ENCODE results near the gene TEX9. TPM values are rescaled to one million over a fixed set of nuclear protein-coding genes. Genes with fewer than 3 reads are reported as not detected.
"Not testable (repeated sequence)": the region's sequence is repeated elsewhere in the genome, so short reads cannot be mapped to it uniquely, and the experiment has no call there.

Gene TEX9
- total RNA-seq, 1 donor from 2014 or later = 2.4 TPM

- Mint-ChIP-seq H3K36me3 (ENCODE audit: low read depth) (no peaks in the 10 kb centered on the region), H3K4me1 (ENCODE audit: low read depth) (no peaks in the 10 kb centered on the region), H3K9me3 (ENCODE audit: low read depth) (peaks cover 6% of the 10 kb centered on the region), H3K4me3 (ENCODE audit: unreplicated experiment) (no peak overlapping the region), H3K27ac (ENCODE audit: unreplicated experiment) (no peak overlapping the region), H3K27me3 (ENCODE audit: low read depth) (no peaks in the 10 kb centered on the region)
- TF ChIP-seq, protein P1, sequence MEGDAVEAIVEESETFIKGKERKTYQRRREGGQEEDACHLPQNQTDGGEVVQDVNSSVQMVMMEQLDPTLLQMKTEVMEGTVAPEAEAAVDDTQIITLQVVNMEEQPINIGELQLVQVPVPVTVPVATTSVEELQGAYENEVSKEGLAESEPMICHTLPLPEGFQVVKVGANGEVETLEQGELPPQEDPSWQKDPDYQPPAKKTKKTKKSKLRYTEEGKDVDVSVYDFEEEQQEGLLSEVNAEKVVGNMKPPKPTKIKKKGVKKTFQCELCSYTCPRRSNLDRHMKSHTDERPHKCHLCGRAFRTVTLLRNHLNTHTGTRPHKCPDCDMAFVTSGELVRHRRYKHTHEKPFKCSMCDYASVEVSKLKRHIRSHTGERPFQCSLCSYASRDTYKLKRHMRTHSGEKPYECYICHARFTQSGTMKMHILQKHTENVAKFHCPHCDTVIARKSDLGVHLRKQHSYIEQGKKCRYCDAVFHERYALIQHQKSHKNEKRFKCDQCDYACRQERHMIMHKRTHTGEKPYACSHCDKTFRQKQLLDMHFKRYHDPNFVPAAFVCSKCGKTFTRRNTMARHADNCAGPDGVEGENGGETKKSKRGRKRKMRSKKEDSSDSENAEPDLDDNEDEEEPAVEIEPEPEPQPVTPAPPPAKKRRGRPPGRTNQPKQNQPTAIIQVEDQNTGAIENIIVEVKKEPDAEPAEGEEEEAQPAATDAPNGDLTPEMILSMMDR (IDR thresholded peaks at IDR 0.05) = no peak
- no peak for DNase-seq (ENCODE audit: low spot score)
Measured at GRCh38 chr15:56393277-56393676, 28.1 kb downstream of the TEX9 start.

GRCh38 chr15:56394909-56395308 is 29.7 kb downstream of the TEX9 start:
- peaks cover 6% of the 10 kb centered on the region for H3K9me3 Mint-ChIP-seq (ENCODE audit: low read depth)
- TF ChIP-seq, protein P1 (IDR thresholded peaks at IDR 0.05) = no peak
- H3K4me1 Mint-ChIP-seq (ENCODE audit: low read depth) = no peaks in the 10 kb centered on the region
- no peak overlapping the region for H3K4me3 Mint-ChIP-seq (ENCODE audit: unreplicated experiment)
- peak overlapping the region; percentile 1 for H3K27ac Mint-ChIP-seq (ENCODE audit: unreplicated experiment)
- DNase-seq (ENCODE audit: low spot score) = no peak
- H3K36me3 Mint-ChIP-seq (ENCODE audit: low read depth) = no peaks in the 10 kb centered on the region
- no peaks in the 10 kb centered on the region for H3K27me3 Mint-ChIP-seq (ENCODE audit: low read depth)

DNA sequence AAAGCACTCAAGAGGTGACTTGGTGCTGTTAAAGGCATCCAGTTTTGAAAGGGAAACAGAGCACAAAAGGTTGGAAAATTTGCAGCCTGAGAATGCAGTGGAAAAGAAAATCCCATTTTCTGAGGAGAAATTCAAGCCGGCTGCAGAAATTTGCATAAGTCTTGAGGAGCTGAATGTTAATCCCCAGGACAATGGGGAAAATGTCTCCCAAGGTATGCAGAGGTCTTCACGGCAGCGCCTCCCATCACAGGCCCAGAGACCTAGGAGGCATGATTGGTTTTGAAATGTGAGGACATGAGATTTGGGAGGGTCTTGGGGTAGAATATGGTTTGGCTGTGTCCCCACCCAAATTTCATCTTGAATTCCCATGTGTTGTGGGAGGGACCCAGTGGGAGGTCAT is 32.1 kb downstream of the TEX9 start:
- peaks cover 13% of the 10 kb centered on the region for H3K9me3 Mint-ChIP-seq (ENCODE audit: low read depth)
- not testable (repeated sequence) for DNase-seq (ENCODE audit: low spot score); H3K4me3 Mint-ChIP-seq (ENCODE audit: unreplicated experiment); H3K4me1 Mint-ChIP-seq (ENCODE audit: low read depth); H3K27me3 Mint-ChIP-seq (ENCODE audit: low read depth); H3K36me3 Mint-ChIP-seq (ENCODE audit: low read depth); H3K27ac Mint-ChIP-seq (ENCODE audit: unreplicated experiment)

- H3K36me3 Mint-ChIP-seq (ENCODE audit: low read depth); H3K27me3 Mint-ChIP-seq (ENCODE audit: low read depth); H3K27ac Mint-ChIP-seq (ENCODE audit: unreplicated experiment); H3K4me1 Mint-ChIP-seq (ENCODE audit: low read depth); DNase-seq (ENCODE audit: low spot score); H3K4me3 Mint-ChIP-seq (ENCODE audit: unreplicated experiment): not testable (repeated sequence)
- peaks cover 26% of the 10 kb centered on the region for H3K9me3 Mint-ChIP-seq (ENCODE audit: low read depth)
Measured at GRCh38 chr15:56399209-56399608, 34.0 kb downstream of the TEX9 start.

DNA sequence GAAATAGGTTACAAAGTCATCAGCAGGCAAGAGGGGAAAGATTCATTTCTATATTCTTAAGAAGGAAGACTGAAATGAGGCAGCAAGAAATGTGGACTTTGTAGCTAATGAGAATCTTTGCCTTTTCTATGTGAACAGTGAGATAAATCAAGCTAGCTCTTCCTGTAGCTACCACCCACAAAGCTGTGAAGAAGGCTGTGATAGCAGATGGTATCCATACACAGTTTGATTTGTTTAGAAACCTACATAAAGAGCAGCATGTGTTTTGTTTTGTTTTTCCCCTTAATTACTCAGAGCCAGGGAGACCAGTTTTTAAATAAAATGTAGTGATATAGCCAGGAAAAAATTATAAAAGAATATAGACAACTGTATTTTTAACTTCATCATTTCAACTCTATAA is 45.5 kb downstream of the TEX9 start:
- H3K36me3 Mint-ChIP-seq (ENCODE audit: low read depth) = no peaks in the 10 kb centered on the region
- no peaks in the 10 kb centered on the region for H3K27me3 Mint-ChIP-seq (ENCODE audit: low read depth)
- no peak overlapping the region for H3K27ac Mint-ChIP-seq (ENCODE audit: unreplicated experiment)
- peaks cover 17% of the 10 kb centered on the region for H3K9me3 Mint-ChIP-seq (ENCODE audit: low read depth)
- TF ChIP-seq, protein P1 (IDR thresholded peaks at IDR 0.05) = no peak
- H3K4me1 Mint-ChIP-seq (ENCODE audit: low read depth) = no peaks in the 10 kb centered on the region
- no peak overlapping the region for H3K4me3 Mint-ChIP-seq (ENCODE audit: unreplicated experiment)
- no peak for DNase-seq (ENCODE audit: low spot score)

DNA sequence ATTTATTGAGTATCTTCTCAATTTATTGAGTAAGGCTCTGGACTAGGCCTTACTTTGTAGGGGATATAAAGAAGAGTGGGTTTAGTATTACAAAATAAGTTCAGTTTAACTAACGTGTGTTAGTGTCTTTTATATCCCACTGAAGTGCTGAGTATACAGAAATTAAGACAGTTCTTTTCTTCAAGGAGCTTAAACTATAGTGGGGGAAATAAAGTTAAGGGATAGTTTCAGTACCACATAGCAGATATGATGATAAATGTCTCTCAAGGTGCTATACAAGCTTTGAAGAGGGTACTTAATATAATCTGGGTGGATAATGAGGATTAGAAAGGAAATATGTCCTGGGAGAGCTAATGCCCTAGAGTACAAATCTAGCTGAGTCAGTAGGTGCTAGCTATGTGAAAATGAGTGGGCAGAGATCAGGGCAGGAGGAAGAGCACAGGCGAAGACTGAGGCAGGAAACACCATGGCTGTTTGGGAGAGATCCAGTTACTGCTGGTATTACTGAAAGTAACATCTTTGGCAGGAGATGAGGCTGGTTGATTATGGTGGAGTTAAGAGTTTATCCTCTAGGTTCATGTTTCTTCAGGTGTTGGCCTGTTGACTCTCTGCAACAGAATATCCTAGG is 46.0 kb downstream of the TEX9 start:
- H3K4me1 Mint-ChIP-seq (ENCODE audit: low read depth) = no peaks in the 10 kb centered on the region
- H3K36me3 Mint-ChIP-seq (ENCODE audit: low read depth) = no peaks in the 10 kb centered on the region
- no peak overlapping the region for H3K4me3 Mint-ChIP-seq (ENCODE audit: unreplicated experiment)
- H3K9me3 Mint-ChIP-seq (ENCODE audit: low read depth) = peaks cover 13% of the 10 kb centered on the region
- no peak overlapping the region for H3K27ac Mint-ChIP-seq (ENCODE audit: unreplicated experiment)
- TF ChIP-seq, protein P1 (IDR thresholded peaks at IDR 0.05) = no peak
- no peaks in the 10 kb centered on the region for H3K27me3 Mint-ChIP-seq (ENCODE audit: low read depth)
- no peak for DNase-seq (ENCODE audit: low spot score)

DNA sequence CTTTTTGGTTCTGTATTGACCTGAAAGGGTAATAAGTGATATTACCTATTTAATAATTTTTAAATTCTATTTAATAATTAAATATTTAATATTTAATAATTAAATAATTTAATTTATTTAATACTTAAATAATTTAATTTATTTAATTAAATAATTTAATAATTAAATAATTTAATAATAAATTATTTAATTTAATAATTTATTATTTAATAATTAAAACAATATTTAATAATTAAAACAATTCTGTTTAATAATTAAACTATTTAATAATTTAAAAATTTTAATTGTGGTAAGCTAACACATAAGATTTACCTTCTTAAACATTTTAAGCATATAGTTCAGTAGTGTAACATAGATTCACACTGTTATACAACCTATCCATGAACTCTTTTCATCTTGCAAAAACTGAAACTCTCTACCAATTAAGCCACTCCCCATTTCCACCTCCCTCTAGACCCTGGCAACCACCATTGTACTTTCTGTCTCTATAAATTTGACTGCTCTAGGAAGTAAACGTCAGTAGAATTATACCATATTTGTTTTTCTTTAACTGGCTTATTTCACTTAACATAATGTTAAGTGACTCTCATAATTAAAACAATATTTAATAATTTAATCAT is 48.0 kb downstream of the TEX9 start:
- peaks cover 17% of the 10 kb centered on the region for H3K9me3 Mint-ChIP-seq (ENCODE audit: low read depth)
- not testable (repeated sequence) for H3K4me3 Mint-ChIP-seq (ENCODE audit: unreplicated experiment); DNase-seq (ENCODE audit: low spot score); H3K27me3 Mint-ChIP-seq (ENCODE audit: low read depth); H3K36me3 Mint-ChIP-seq (ENCODE audit: low read depth); H3K27ac Mint-ChIP-seq (ENCODE audit: unreplicated experiment); H3K4me1 Mint-ChIP-seq (ENCODE audit: low read depth)
